CD4-positive, alpha-beta T cell treated with Interleukin-17A for 4 hours (primary cell): ENCODE data around the gene TMEM116.

Experiments used
- DNase-seq: peaks from one replicate; pipeline ENCODE4 v3.0.0-alpha.2; 2020; ENCODE audit warnings: mixed read lengths

TMEM116 gene

GRCh38 chr12:111887926-111888745 is 124.8 kb downstream of the TMEM116 start:
- DNase-seq = no peak

DNA sequence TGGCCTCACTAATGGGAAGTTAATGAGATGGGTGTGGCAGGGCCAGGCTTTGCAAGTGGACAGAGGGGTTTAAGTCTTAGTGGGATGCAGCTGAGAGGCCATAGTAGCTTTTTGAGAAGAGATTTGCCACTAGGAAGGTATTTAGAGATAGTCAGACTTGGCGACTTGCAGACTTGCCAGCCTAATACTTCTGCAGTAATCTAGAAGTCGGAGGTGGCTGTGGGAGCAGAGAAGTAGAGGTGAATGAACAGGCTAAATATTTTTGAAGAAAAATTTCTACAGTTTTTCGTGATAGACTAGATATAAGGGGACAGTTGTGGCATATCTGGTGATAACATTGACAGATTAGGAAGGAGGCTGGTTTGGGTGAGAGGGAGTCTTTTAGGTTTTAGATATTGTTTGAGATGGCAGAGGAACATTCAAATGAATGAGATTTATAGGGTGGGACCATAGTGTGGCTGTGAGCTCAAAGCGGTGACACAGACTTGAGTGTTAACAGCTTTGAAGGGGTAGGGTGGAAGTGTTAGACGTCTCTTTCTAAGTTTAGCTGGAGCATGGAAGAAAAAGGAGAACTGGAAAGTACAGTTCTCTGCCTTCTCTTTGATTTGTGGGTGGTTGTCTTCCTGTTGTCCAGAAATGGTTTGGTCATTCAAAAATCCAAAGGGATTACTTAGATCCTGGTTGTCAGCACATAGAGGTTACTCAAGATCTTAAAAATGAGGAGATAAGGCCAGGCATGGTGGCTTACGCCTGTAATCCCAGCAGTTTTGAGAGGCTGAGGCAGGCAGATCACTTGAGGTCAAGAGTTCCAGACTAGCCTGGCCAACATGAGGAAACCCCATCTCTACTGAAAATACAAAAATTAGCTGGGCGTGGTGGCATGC is 126.1 kb downstream of the TMEM116 start:
- DNase-seq = no peak

DNA sequence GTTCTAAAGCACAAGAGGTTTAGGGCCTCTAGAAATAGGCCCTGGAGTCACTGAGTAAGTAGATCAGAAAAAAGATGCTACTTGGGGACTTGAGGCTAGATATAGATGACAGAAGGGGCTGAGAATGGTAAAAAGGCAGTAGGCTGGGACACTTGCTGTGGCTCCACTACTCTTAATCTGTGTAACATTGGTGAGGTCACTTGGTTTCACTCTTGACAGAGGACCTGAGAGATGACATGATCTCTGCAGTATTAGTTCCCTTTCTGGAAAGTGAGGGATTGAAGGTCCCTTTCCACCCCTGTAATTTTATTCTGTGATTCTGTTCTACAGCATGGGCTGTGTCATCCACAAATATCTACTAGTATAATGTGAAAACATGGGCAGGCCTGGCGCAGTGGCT is 131.2 kb downstream of the TMEM116 start:
- DNase-seq = no peak
